ENCODE data around the gene CREB5.

The CREB5 gene

GRCh38 chr7:28668085-28668484 lies 255.8 kb downstream of the CREB5 start:
- H3K4me3 ChIP-seq (replicated peaks; ENCODE audit: low read depth, low read length), result no peak overlapping the region
- DNase-seq (ENCODE audit: extremely low read depth, low read depth), result no peak
- TF ChIP-seq CTCF (IDR thresholded peaks at IDR 0.05; ENCODE audit: low read depth, low read length, missing control alignments), result no peak

- DNase-seq (ENCODE audit: extremely low read depth, low read depth), result no peak
- H3K4me3 ChIP-seq (replicated peaks; ENCODE audit: low read depth, low read length), result no peak overlapping the region
- TF ChIP-seq CTCF (IDR thresholded peaks at IDR 0.05; ENCODE audit: low read depth, low read length, missing control alignments), result no peak
Measured at GRCh38 chr7:28669330-28669729, 257.0 kb downstream of the CREB5 start.

GRCh38 chr7:28671526-28671925 lies 259.2 kb downstream of the CREB5 start:
- no peak overlapping the region for H3K4me3 ChIP-seq (replicated peaks; ENCODE audit: low read depth, low read length)
- DNase-seq (ENCODE audit: extremely low read depth, low read depth), result no peak
- no peak for TF ChIP-seq CTCF (IDR thresholded peaks at IDR 0.05; ENCODE audit: low read depth, low read length, missing control alignments)

- TF ChIP-seq CTCF (IDR thresholded peaks at IDR 0.05; ENCODE audit: low read depth, low read length, missing control alignments), result no peak
- no peak for DNase-seq (ENCODE audit: extremely low read depth, low read depth)
- no peak overlapping the region for H3K4me3 ChIP-seq (replicated peaks; ENCODE audit: low read depth, low read length)
Measured at GRCh38 chr7:28672397-28672797, 260.1 kb downstream of the CREB5 start.

GRCh38 chr7:28674359-28674782 lies 262.1 kb downstream of the CREB5 start:
- DNase-seq (ENCODE audit: extremely low read depth, low read depth), result no peak
- TF ChIP-seq CTCF (IDR thresholded peaks at IDR 0.05; ENCODE audit: low read depth, low read length, missing control alignments), result no peak
- no peak overlapping the region for H3K4me3 ChIP-seq (replicated peaks; ENCODE audit: low read depth, low read length)

GRCh38 chr7:28675429-28675828 lies 263.1 kb downstream of the CREB5 start:
- DNase-seq (ENCODE audit: extremely low read depth, low read depth), result no peak
- no peak for TF ChIP-seq CTCF (IDR thresholded peaks at IDR 0.05; ENCODE audit: low read depth, low read length, missing control alignments)
- H3K4me3 ChIP-seq (replicated peaks; ENCODE audit: low read depth, low read length), result no peak overlapping the region

GRCh38 chr7:28677668-28678067 lies 265.4 kb downstream of the CREB5 start:
- no peak for TF ChIP-seq CTCF (IDR thresholded peaks at IDR 0.05; ENCODE audit: low read depth, low read length, missing control alignments)
- H3K4me3 ChIP-seq (replicated peaks; ENCODE audit: low read depth, low read length), result no peak overlapping the region
- DNase-seq (ENCODE audit: extremely low read depth, low read depth), result no peak

All from HFF-Myc (cell line).